Iris pigment epithelial cell (primary cell): Measurements from ENCODE around the gene EFNA5.

Experiments
- DNase-seq: peaks from one replicate; pipeline ENCODE4 v3.0.0-alpha.2; 2011; ENCODE audit warnings: low read depth

Gene EFNA5

DNA sequence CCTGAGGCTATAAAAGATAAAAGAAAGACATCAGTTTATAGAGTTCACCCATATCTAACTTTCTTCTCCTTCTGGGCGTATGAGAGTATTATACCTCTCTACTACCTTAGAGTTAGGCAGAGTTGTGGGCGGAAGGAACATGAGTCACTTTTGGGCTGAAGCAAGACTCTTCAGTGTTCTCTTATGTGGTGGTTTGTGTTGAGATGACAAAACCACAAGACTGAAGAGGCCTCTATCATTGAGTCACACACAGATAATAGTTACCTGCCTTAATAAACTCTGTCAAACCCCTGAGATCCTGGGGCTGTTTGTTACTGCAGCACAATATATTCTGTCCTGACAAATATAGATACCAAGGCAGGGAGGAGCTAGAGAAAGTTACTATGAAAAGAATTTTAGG lies 184.2 kb downstream of the EFNA5 start:
- DNase-seq = peak; percentile 92

DNA sequence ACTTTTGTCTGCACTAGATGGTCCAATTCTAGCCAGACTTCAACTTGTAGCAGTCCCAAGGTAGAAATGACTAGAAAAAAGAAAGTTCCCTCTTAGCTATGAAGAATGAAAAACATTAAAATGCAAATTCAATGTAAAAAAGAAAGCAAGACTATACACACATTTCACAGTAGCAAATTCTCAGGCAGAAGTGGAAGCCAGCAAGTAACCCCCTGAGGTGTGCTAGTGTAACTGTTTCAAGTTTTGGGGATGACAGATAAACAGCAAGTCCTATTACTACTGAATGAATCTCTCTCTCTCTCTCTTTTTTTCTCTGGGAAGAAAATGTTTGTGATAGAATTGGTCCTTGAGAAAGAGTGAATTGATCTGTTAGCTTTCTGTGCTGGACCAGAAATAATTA lies 185.6 kb downstream of the EFNA5 start:
- DNase-seq = no peak

DNA sequence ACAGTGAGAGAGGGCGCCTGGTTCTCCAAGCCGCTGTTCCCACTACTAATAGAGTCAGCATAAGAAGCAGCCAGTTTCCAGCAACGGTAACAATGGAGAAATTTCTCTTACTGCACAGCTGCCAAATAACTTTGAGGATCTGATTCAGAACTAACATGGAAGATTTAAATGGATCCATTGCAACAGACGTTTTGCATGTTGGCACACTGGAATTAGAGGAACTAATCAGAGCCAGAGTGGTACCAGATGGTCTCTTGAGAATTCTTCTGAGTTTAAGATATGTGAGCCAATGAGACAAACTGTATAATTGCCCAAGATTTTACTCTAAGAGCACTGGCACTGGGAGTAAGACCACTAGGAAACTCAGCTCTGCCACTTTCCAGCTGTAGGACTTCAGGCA lies 186.5 kb downstream of the EFNA5 start:
- DNase-seq = no peak

DNA sequence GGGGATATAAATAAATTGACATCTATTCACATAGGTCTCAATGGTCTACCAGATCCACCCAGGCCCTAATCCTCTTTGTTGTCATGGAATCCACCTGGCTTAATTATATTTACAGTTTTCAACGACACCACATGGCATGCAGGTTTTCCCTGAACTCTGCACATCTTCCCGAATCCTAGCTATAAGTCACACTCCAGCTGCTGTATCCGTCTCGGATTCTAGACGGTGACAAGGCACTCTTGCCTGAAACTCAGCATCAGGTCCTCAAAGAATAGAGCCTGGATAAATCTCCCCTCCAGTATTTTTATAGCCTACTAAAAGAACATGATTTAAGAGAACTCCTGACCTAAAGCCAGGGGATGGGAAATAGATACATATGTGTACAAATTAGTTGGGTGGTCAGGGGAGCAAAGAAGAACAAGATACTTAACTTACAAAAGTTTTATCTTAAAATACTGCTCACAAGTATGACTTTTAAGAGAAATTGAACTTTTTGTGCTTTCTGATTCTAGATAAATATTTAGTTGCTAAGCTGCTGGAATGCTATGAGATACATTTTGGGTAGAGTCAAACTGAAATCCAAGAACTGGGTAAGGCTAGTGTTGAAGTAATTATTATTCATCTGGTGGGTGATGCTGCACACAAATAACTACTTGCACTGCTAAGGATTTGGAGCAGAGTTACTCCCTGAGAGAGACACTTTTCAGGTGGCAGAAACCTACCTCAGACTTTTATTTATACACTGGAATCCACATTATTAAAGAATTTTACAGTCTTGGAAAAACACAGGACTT lies 187.3 kb downstream of the EFNA5 start:
- no peak for DNase-seq

DNA sequence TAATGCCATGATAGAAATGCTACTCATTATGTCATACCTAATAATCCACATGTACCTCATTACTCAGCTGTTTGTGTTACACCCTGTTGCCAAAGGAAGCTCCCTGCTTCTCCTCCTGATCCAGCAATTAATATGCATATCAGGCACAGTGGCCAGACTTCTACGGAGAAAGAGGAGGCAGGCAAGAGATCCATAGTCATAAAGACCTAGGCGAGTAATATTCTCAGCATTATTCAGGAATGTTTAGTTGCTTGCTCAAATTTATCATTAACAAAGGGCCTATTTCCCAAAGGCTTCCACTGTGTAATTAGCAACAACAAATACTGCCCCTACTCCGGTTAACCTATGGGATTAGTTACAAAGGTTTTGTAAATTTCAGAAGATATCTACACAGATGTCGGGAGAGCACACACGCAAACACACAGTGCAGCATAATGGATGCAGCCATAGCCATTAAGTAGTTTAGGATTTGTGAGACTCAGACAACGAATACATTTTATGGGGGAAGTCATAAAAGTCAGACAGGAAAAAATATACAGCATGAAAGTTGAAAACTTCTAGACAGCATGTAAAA lies 192.6 kb downstream of the EFNA5 start:
- DNase-seq = no peak

DNA sequence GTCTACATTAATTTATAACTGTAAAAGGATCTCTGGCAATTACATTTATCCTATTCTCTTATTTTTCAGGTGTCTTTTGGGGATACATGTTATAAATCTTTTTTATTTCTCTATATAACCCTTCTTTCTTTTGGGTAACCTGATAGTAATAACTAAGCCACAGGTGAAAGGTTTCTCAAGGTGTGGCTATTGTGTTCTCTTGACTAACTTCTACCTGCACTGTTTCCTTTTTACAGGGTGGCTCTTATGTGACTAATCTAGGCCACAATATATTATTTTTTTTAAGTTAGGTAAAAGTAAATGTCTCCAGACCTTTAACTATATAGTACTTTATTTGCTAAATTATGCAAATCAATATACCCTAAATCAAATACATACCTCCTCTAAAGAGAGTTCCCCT lies 193.2 kb downstream of the EFNA5 start:
- no peak for DNase-seq

DNA sequence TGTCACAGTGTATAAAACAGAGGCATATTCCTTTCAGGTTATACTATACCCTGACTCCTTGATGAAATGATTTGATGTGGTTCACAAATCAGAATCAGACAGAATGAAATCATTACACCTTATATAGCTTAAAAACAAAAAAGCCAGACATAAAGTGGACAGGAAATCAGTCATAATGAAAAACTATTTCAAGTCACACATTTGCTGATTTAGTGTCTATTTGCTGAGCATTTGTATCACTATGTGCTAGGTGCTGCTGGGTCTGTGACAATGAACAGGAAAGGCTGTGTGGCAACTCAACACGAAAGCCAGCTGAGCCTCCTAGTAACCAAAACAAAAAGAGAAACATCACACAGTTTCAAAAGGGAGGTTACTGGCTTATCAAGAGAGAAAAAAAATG lies 194.0 kb downstream of the EFNA5 start:
- peak; percentile 72 for DNase-seq

DNA sequence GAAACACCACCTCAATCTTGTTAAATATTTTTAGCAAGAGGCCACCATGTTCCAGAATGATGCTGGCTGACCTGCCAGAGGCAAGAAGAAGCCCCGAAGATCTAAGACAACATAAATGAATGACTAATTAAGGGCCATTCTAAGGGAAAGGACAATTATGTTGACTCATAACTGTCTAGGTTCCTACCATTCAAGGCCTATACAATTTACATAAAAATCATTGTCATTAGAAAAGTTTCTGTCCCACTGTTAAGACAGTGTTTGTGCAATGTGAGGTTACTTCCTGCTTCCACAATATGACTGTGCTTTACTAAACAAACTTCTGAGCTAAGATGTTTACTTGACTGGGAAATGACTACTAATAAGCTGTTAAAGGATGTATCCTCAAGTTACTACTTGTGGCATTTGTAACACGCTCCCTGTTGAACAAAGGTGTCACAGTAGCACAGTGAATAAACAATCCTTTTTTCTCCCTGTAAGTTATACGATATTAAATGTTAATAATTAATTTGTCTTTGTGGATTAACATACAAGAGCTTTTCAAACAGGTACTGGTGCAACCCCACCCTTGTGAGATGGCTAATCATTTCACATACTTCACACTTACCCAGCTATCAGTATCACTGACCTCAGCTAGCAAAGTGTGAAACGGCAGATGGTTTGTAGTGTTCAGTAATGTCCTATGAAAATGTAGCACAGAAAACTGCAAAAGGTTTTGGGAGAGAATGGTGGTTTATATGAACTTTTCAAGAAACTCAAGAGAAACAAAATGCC lies 195.8 kb downstream of the EFNA5 start:
- peak; percentile 51 for DNase-seq

DNA sequence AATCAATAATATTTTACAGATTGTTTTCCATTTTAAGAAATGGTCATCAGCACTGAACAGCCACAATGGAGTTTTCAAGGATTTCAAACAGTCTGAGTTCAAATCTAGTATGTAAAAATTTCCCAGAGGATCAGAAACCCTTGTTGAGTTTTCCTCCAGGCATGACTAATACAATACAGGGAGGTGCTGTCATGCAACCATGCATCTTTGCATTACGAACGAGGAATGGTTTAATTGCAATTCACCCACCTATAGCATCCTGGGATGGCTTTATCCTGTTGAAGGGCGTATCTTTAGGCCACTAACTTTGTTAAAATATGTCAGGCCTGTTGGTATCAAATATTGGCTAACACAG lies 196.4 kb downstream of the EFNA5 start:
- no peak for DNase-seq

DNA sequence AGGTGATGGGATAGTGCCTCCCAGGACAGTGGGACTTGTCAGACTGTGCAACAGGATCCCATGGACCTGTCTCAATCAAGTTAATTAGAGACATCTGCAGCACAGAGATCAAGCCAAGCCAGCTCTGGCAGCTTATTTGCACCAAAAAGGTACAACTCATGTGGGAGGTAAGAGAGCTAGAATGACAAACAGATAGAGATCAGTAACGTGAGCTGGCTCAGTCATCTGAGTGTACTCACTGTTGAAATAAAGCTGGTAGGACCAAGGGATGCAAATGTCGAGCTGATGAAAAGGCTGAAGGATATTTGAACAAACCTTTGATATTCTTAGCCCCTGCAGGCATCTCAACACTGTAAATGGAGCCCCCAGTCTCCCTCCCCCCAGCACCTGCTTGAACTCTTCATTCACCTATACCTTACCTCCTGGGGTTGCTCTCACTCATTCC lies 198.1 kb downstream of the EFNA5 start:
- no peak for DNase-seq

DNA sequence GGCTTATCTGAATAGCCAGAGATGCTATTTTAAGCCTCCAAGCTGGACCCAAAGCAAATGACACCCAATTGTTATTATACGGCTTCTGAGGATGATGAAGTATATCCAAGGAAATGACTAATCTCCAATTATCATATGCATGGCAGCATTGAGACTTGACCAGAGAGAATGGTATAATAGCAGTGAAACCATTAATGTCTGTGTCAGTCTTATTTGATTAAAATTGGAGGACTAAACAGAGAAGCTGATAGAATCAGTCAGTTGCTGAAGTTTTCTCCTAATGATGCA lies 200.5 kb downstream of the EFNA5 start:
- DNase-seq = peak; percentile 54

DNA sequence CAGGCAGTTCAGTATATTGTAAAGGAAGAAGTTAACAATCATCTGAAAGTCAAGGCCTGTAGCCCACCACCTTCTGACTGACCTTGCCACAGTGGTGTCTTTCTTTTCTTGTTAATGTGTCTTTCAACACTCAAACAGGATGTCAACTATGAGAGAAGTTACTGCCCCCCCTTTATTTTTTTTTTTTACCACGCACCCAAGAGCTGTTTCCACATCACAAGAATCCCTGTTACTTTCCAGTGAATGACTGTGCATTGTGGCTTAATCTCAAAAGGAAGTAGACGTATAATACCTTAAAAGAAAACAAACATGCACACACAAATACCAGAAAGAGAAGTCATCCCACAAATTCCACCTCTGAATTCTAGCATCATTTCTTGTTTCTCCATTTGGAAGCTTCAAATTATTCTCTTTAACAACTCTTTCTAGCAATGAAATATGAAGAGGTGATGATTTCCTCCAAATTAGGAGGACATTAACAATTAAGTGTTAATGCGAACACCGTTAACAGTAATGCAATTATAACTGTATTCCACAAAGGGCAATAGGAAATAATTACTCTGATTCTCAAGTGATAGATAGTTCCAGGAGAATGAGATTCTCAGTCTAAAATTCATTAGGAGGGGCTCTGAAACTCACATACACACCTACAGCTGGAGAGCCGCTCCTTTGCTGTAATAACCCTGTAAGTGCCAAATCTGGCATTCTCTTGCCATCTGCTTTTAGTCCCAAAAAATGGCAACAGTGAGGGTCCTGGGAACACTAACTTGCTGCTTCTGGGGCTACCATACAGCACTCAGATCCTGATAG lies 201.0 kb downstream of the EFNA5 start:
- peak; percentile 98 for DNase-seq

DNA sequence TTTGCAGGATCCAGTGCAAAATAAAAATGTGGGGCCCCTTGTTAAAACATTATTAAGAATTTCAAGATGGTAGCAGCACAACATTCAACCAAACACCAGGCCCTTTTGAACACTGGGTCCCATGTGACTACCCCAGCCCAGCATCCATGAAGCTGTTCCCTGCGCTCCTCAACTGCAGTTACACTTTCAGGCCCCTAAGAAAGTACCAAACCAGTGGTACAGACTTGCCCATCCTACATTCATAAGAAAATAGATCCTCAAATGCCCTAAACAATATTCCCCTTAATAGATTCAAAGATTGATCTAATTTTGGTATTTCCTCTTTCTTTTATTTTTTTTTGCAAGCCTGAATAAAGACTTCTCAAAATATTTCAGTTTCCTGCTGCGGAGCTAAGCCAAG lies 201.7 kb downstream of the EFNA5 start:
- no peak for DNase-seq

DNA sequence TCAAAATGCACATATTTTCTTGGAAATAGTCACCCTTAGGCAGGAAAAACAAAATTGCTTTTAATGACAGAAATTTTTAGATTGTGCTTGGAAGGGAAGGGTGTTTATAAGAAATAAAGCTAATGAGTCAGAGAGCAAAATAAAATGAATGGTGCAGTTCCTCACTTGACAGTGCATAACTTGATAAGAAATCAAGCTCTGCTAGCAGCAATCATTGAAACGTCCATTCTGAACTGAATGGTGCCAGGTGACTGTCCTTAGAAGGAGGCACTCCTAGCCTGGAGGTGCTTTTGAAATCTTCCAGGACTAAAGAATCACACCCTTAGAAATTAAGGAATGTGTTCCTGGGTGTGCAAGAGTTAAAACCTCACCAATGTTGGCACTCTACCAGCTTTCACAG lies 202.5 kb downstream of the EFNA5 start:
- DNase-seq = peak; percentile 36

DNA sequence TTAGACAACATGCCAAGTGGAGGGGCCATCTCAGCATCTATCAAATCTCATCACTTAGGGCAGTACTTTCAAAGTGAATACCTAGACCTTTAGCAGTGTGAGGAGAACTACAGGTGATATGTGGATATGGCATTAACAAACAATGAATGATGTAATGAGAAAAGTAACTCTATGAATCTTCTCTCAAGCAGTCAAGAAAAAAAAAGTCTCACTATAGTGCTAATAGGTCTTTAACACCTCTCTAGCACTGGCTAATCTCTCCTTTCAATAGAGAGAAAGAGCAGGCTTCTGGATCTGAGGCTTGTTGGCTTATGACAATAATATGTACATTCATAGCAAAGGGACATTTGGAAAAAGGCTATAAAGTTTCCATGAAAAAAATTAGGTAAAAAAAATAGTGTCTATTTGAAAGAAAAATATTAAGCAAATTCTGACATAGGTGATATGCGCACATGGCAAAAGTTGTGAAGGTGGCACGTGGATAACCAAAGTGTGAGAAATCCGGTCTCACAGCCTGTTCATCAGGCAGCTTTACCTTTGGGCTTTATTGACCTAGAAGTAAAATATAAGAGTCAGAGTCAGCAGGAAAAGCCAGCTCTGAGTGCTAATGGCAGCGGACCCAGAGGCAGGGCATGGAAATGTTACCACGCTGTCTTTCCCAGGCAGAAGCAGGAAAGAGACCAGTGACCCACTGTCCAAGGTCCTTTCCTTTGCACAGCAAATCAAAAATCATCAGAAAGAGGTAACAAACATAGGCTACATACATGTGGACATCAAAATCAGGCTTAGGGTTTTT lies 203.4 kb downstream of the EFNA5 start:
- no peak for DNase-seq

DNA sequence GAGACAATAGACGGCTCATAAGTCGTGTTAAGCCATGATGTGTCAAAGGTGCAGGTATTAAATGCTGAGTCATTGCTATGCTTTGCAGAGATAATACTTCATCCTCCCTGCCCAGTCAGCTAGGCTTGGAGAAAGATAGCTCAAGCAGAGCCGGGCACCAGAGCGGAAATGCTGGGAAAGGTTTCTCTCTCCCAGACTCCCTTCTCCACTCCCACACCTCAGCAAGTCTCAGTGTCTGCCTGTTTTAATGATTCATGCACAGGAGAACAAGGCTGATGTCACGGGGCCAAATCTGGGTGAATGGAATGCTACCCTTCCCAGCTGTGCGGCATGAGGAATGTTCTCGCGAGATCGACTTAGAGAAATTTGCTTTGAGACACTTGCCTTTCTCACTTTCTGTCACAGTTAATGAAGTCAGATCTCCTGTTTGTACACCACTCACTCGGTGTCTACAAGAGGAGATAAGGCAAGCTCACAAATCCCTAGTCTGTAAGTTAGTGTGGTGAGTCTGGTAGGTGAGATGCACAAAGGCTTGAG lies 204.4 kb downstream of the EFNA5 start:
- peak; percentile 93 for DNase-seq

DNA sequence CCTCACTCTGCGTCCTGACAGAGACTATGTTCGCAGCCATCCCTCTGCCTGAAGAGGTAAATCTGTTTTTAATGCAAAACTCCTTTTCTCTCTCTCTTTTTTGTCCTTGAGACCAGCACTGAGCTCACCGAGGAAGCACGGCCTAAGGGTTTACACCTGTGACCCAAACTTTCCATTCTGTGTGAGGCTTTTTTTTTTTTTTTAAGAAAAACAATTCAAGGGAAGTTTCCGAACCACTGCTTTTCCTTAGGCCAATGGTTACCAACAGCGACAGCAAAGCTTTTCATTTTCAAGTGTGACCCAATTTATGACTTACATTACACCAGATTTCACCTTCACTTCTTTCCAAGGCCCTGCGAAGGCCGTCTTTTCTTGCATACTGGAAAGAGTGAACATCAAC lies 205.9 kb downstream of the EFNA5 start:
- no peak for DNase-seq

DNA sequence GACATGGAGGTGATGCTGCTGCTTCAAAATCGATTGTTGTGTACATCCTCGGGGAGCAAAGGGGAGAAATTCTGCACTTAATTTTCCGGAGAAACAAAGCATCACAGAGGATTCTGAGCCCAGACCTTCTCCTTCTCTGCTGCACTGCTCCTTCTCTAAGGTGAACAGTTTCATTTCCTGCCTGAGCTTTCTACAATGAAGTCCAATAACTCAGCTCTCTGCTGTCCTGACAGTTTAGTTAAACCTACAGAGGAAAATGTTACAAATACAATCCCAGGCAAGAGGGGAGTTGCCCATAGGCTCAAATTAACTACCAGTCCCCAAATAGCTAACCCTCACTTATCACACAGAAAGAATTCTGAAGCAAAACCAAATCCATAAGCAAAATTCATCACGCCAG lies 206.3 kb downstream of the EFNA5 start:
- DNase-seq = no peak

DNA sequence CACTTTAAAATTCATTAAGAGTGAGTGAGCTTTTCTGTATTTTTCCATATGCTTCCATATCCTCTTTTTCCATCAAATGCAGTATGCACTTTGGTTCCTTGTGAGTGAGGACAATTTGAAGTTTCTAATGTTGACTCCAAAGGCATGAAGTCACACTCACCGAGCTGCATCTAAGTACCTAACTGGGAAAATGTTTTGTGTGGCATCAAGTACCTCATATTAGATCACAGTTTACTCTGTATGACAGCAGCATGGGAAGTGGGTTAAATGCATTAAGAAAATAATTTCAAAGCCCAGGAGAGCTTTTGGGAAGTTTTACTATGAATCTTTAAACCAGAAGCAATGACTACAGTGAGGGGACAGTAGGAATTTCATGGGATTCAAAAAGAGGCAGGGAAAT lies 207.0 kb downstream of the EFNA5 start:
- no peak for DNase-seq

DNA sequence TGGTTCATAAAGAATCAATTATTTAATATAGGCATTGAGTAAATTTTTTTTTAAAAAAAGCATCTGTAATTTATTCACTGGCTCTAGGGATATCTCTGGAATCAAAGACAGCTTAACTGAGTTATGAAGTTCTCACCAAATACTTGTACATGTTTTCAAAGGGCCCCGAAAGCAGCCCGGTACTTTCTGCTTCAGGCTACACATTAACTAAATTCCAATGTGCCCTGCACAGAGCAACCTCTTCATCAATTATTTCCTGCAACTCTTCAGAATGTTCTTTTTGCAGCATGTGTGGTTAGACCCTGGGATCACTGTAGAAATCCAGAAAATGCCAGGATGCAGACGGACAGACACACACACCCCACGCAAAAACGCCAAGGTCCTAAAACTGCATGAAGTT lies 209.0 kb downstream of the EFNA5 start:
- no peak for DNase-seq

DNA sequence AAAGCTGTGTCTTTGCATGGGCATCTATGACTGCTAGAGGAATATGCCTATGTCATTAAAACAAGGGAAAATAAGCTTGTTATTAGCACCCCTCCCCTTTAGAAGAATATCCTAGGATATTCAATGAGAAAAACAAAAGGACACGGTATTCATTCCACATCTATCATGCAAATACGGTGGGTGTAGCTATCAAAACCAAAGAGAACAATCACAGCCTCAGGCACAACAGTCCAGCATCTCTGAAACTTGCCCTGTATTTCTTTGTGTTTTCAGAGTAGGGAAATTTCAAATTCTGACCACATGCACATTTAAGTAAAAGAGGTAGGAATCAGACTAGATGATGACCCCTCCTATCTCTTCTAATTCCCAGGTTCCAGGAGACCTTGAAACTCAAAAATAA lies 209.9 kb downstream of the EFNA5 start:
- DNase-seq = no peak

DNA sequence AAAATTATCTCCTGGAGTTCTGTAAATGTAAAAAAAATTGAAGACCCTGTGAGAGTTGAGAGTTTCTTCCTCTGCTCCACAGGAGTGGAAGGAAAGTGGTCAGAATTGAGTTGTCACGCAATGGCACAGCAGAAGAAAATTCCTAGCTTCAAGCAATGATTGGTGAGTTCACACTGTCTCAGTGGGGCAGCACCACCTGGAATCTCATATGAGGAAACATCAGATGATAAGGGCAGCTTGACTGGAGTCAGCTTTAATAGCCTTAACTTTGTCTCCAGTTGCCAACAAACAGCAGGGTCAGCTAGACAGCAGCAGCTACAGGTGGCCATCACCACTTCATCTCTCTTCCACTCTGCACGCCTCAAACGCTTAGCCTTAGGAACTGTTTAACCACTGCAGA lies 211.1 kb downstream of the EFNA5 start:
- DNase-seq = no peak
